ENCODE data around the gene ABCC9. TPM values are rescaled to one million over a fixed set of nuclear protein-coding genes. Genes with fewer than 3 reads are reported as not detected.

ABCC9 gene
- total RNA-seq, 1 experiment from 2014 or later = 0.03 TPM

DNA sequence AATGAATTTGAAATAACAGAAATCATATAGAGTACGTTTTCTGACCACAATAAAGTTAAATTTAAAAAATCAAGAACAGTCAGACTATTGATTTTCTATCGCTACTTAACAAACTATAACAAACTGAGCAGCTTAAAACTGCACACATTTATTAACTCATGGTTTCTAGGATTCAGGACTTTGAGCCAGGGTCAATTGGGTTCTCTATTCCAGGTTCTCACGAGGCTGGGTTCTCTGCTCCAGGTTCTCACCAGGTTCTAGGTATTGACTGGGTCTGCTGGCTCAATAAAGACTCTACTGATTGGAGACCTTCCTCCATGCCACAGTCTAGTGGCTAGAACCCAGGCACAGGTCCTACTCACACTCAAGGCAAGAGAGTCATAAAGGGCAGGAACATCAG, 22.8 kb downstream of the ABCC9 start:
- in situ Hi-C loops (cut with HindIII; ENCODE audit: low pct_unique_long_range_greater_than_20kb, low sequenced_read_pairs) = no loop called here
- no TSS peak for BruUV-seq (replicated peaks)

DNA sequence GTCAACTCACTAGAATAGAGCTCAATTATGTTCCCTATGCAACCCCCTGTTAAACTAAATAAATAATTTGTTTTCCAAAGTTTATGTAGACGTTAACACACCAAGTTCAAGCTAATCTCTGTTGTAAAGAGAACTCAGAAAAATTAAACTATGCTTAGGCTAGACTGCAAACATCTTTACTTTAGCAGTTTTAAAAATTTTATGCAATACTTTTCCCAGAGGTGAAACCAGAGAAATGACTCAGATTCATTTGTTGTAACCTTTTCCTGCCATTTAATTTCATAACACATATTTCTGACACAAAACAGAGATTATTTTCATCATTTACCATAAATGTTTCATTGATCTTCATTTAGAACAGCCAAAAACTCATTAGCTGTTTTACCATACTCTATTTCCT, 27.4 kb downstream of the ABCC9 start:
- no peaks in the 10 kb centered on the region for H3K27me3 ChIP-seq (ENCODE audit: control insufficient read depth, insufficient read depth, low read length)
- no peaks in the 10 kb centered on the region; the same call in 1 of the 2 replicates for H3K36me3 ChIP-seq (ENCODE audit: control insufficient read depth, insufficient read depth, low read length)
- no TSS peak for BruUV-seq (replicated peaks)
- no peak overlapping the region for H3K27ac ChIP-seq (ENCODE audit: low read length)
- ATAC-seq = no peak
- no peaks in the 10 kb centered on the region for H3K9me3 ChIP-seq (ENCODE audit: control insufficient read depth, insufficient read depth, low read depth, low read length)
- no peak for DNase-seq (ENCODE audit: low read depth, low spot score)
- TF ChIP-seq SIN3A (IDR thresholded peaks at IDR 0.05; ENCODE audit: borderline replicate concordance, insufficient read depth, low read depth, low read length) = no peak
- TF ChIP-seq TCF7L2 (IDR thresholded peaks at IDR 0.05; ENCODE audit: low read depth, low read length) = no peak
- TF ChIP-seq, protein P1, sequence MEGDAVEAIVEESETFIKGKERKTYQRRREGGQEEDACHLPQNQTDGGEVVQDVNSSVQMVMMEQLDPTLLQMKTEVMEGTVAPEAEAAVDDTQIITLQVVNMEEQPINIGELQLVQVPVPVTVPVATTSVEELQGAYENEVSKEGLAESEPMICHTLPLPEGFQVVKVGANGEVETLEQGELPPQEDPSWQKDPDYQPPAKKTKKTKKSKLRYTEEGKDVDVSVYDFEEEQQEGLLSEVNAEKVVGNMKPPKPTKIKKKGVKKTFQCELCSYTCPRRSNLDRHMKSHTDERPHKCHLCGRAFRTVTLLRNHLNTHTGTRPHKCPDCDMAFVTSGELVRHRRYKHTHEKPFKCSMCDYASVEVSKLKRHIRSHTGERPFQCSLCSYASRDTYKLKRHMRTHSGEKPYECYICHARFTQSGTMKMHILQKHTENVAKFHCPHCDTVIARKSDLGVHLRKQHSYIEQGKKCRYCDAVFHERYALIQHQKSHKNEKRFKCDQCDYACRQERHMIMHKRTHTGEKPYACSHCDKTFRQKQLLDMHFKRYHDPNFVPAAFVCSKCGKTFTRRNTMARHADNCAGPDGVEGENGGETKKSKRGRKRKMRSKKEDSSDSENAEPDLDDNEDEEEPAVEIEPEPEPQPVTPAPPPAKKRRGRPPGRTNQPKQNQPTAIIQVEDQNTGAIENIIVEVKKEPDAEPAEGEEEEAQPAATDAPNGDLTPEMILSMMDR (IDR thresholded peaks at IDR 0.05) = no peak
- no peak for TF ChIP-seq POLR2AphosphoS5 (IDR thresholded peaks at IDR 0.05; ENCODE audit: low read depth, low read length)
- TF ChIP-seq, protein P2, sequence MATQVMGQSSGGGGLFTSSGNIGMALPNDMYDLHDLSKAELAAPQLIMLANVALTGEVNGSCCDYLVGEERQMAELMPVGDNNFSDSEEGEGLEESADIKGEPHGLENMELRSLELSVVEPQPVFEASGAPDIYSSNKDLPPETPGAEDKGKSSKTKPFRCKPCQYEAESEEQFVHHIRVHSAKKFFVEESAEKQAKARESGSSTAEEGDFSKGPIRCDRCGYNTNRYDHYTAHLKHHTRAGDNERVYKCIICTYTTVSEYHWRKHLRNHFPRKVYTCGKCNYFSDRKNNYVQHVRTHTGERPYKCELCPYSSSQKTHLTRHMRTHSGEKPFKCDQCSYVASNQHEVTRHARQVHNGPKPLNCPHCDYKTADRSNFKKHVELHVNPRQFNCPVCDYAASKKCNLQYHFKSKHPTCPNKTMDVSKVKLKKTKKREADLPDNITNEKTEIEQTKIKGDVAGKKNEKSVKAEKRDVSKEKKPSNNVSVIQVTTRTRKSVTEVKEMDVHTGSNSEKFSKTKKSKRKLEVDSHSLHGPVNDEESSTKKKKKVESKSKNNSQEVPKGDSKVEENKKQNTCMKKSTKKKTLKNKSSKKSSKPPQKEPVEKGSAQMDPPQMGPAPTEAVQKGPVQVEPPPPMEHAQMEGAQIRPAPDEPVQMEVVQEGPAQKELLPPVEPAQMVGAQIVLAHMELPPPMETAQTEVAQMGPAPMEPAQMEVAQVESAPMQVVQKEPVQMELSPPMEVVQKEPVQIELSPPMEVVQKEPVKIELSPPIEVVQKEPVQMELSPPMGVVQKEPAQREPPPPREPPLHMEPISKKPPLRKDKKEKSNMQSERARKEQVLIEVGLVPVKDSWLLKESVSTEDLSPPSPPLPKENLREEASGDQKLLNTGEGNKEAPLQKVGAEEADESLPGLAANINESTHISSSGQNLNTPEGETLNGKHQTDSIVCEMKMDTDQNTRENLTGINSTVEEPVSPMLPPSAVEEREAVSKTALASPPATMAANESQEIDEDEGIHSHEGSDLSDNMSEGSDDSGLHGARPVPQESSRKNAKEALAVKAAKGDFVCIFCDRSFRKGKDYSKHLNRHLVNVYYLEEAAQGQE (IDR thresholded peaks at IDR 0.05; ENCODE audit: insufficient read depth in 1 of 2, low read depth in 2 of 2, low read length in 1 of 2) = no peak
- intact Hi-C loops (cut with micrococcal nuclease; ENCODE audit: unreplicated experiment) (no loop called here), in situ Hi-C loops (cut with HindIII; ENCODE audit: low pct_unique_long_range_greater_than_20kb, low sequenced_read_pairs) (no loop called here)
- ChIA-PET POLR2A (no interaction called here), CTCF (no interaction called here)
- H3K4me3 ChIP-seq (ENCODE audit: low read depth in 2 of 2, low read length in 2 of 2) = no peak overlapping the region
- no peaks in the 10 kb centered on the region for H3K4me1 ChIP-seq (ENCODE audit: control insufficient read depth, insufficient read depth, low read length)

More for the DNA sequence above, 22.8 kb downstream of the ABCC9 start:
- Histone ChIP-seq H3K36me3 (ENCODE audit: control insufficient read depth, insufficient read depth, low read length) (no peaks in the 10 kb centered on the region; the same call in 1 of the 2 replicates), H3K27me3 (ENCODE audit: control insufficient read depth, insufficient read depth, low read length) (no peaks in the 10 kb centered on the region), H3K27ac (ENCODE audit: low read length) (no peak overlapping the region), H3K9me3 (ENCODE audit: control insufficient read depth, insufficient read depth, low read depth, low read length) (no peaks in the 10 kb centered on the region), H3K4me1 (ENCODE audit: control insufficient read depth, insufficient read depth, low read length) (no peaks in the 10 kb centered on the region), H3K4me3 (ENCODE audit: low read depth in 2 of 2, low read length in 2 of 2) (no peak overlapping the region)
- DNase-seq (ENCODE audit: low read depth, low spot score) = no peak
- CTCF ChIA-PET = no interaction called here
- TF ChIP-seq SIN3A (IDR thresholded peaks at IDR 0.05; ENCODE audit: borderline replicate concordance, insufficient read depth, low read depth, low read length) = no peak
- no peak for TF ChIP-seq TCF7L2 (IDR thresholded peaks at IDR 0.05; ENCODE audit: low read depth, low read length)
- TF ChIP-seq, protein P2 (IDR thresholded peaks at IDR 0.05; ENCODE audit: insufficient read depth in 1 of 2, low read depth in 2 of 2, low read length in 1 of 2) = no peak
- TF ChIP-seq, protein P1 (IDR thresholded peaks at IDR 0.05) = no peak
- no peak for TF ChIP-seq POLR2AphosphoS5 (IDR thresholded peaks at IDR 0.05; ENCODE audit: low read depth, low read length)
- intact Hi-C loops (cut with micrococcal nuclease; ENCODE audit: unreplicated experiment) = no loop called here
- ATAC-seq = no peak
- POLR2A ChIA-PET = no interaction called here
